CD4-positive, alpha-beta T cell treated with Interleukin-21 for 1 hour (primary cell): ENCODE results near the gene ZNF462.

Experiments
- DNase-seq: peaks from one replicate; pipeline ENCODE4 v3.0.0-alpha.2; 2020

Gene ZNF462

GRCh38 chr9:106929471-106930177 lies 66.7 kb downstream of the ZNF462 start:
- DNase-seq, result no peak

GRCh38 chr9:106930477-106930876 lies 67.5 kb downstream of the ZNF462 start:
- DNase-seq, result no peak

- DNase-seq, result no peak
Observed at GRCh38 chr9:106931466-106931865, 68.5 kb downstream of the ZNF462 start.

GRCh38 chr9:106932178-106932577 lies 69.2 kb downstream of the ZNF462 start:
- no peak for DNase-seq

DNA sequence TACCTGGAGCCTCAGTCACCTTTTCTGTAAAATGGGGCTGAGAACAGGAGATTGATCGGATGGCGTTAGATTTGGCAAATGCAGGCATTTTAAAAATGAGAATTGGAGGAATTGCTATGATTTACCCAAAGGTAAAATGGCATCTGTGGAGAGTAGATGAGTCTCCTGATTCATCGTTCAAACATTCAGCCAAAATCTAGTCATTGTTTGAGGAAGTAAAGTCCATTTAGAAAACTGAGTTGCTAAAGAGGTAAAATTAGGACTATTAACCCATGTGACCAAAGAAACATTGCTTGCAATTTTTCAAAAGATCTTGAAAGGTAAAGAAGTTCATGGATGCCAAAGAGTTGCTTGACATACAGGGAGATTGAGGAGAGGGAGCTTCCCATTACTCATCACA lies 69.7 kb downstream of the ZNF462 start:
- no peak for DNase-seq

- no peak for DNase-seq
Observed at GRCh38 chr9:106933470-106933869, 70.5 kb downstream of the ZNF462 start.

DNA sequence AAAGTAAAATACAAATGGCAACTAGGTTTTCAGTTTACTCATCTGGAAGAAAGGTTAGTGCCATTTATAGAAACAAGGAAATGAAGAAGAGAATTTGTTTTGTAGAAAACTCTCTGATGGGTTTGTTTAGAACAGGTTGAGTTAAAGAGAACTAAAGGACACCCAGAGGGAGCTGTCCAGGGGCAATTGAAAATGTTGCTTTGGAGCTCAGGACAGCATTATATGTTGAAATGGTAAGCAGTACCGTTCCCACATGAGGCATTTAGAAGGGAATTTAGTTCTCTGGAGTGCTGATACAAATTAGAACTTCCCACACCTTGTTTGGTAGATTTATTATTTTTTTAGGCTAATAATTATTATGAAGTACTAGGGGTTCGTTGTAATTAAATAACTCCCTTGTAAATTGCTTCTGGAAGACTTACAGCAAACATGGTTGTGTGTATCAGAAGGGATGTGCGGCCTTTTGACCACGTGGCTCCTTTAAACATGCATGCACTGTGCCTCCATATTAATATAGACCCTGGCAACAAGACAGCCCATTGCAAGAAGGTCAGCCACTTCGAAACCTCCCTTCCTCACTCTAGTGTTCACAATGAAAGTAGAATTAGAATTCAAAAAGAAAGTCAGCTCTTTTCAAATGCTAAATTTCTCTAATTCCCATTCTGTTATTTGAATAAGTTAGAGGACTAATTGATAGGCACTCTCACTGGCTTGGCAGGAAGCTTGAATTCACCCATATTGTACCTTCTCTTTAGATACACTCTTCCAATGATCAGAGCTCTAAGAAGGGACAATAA lies 71.7 kb downstream of the ZNF462 start:
- DNase-seq, result no peak

DNA sequence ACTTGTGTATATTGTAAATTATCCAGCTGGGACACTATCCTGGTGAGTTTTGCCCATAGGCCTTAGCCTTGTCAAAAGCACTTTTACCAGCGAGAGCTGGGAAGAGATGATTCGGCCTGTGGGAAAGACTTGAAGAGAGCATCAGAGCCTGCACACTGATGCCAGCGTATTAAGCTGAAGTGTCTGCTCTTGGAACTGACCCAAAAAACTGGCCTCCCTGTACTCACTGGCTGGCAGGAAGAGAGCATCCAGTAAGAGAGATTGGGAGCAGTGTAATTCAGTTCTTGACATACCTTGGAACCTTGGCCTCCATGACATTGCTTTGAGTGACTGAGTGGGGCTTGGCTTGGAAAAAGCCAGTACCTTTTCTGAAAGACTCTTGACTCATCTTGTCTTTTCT lies 73.7 kb downstream of the ZNF462 start:
- DNase-seq, result no peak

DNA sequence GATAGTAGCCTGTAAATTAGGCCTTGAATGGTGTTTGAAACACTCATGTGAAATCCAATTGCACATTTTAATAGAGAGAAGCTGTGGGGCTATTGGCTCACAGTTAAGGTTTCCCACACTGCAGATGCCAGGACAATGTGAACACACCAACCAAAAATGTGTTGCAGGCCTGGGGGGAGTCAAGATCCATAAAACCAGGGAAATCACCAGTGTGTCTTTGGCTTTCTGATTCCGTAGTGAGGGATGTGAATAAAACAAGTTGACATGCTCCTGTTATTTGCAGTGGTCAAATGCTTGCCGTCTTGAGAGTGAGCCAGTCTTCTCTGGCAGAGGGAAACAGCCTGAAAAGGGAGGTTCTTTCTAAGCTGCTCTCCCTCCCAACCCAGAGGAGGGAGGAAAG lies 79.0 kb downstream of the ZNF462 start:
- DNase-seq, result no peak

GRCh38 chr9:106945727-106946660 lies 83.0 kb downstream of the ZNF462 start:
- DNase-seq, result no peak

DNA sequence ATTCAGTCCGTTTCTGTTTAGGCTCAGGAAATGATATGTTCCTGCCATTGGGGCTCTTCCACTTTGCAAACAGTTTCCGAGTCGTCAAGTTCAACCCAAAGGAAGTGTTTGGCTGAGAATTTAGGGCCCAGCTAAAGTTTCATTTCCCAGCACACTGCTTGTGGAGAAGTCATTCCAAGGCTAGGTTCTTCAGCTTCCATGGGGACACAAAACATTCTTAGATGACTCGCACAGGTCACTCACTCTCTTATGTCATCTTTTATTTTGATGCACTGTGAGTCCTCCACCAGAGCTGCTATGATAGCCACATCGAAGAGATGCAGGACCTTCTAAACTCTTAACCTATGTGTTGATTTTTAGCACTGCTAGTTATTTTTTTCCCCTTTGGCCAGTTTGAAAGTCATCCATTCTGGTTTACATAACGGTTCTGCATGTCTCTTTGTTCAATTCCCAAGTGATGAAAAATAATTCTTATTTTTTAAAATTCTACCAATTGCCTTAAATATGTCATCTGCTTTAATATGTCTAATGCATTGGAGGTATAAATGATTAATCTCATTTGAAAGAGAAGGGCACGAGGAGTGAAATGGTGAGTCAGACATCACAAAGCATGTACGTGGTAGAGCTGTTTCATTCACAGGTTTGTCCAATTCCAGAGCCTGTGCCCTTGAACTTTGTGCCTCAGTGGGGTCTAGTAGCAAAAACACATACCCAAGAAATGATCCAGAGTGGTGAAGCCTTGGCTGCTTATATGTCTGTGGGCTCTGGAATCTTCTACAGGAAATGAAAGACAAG lies 84.3 kb downstream of the ZNF462 start:
- DNase-seq, result no peak

- DNase-seq, result no peak
Observed at GRCh38 chr9:106953174-106953573, 90.2 kb downstream of the ZNF462 start.

DNA sequence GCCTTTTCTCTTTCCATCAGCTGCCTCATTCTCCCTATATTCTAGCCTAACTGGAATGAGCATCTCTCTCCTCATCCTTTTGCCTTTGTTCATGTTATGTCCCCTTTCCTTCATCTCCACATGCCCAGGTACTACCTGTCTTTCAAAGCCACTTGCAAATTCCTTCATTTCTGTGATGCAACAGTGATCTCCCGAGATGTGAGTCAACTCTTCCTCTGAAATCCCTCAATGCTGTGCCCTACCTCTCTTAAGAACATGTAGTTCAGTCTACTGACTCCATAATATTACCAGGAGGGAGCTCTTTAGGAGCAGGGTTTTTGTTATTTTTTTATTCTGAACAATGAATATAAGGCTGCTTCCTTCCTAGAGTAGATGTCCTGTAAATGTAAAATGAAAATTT lies 91.6 kb downstream of the ZNF462 start:
- no peak for DNase-seq

- no peak for DNase-seq
Observed at GRCh38 chr9:106954974-106955850, 92.2 kb downstream of the ZNF462 start.

DNA sequence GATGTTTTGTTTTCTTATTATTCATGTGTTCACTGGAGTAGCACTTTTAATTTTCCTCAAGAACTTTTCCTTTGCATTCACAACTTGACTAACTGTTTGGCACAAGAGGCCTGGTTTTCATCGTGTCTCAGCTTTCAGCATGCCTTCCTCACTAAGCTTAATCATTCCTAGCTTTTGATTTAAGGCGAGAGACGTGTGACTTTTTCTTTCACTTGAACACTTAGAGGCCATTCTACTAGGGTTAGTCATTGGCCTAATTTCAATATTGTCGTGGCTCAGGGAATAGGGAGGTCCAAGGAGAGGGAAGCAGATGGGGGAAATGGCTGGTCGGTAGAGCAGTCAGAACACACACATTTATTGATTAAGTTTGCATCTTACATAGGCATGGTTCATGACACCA lies 94.0 kb downstream of the ZNF462 start:
- no peak for DNase-seq

- DNase-seq, result no peak
Observed at GRCh38 chr9:106958955-106959657, 96.1 kb downstream of the ZNF462 start.

DNA sequence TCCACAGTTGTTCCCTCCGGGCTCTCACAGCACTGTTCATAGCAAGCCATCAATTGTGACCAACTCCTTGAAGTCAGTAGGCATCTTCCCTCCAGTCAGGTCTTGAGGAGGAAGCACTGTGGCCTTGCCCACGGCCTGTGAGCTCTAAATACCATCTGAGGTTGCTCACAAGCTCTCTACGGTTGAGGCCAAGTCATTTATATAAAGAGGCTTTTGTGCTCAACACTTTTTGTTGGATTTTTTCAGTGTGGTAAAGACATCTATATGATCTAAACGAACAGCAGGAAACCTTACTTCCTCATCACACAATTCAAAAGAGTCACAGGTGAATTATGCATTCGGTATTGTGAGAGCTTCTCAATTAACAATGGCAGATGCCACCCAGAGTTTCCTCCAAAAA lies 97.3 kb downstream of the ZNF462 start:
- DNase-seq, result no peak

DNA sequence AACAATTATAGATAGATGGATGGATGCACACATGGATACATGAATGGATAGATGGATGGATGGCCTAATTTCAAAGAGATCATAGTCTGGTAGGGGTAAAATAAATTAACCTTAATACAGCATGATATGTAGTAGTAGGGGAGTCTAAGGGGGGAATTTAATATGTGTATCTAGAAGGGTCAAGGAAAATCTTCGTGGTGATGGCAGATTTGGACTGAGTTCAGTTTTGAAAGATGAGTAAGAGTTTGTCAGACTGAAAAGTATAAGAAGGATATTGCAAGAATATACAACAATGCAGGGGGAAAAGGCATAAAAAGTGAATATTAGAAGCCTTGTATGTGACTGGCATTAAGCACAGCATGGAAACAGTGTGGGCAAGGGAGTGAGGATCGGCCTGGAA lies 98.7 kb downstream of the ZNF462 start:
- DNase-seq, result no peak

DNA sequence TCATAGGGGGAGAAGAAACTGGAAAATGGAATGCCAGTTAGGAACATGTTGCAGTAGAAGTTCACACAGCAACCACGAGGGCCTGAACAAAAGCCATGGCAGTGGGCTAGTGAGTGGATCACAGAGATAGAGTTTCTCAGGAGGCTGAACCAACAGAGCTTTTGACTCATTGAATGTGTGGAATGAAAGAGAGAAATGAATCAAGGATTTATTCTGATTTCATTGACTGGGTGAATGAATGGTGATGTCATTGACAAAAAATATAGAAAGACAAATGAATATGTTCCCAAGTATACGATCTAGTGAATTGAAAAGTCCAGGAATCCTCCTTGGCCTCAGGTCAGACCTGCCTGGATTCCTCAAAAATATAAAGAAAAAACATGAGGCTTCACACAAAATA lies 99.2 kb downstream of the ZNF462 start:
- no peak for DNase-seq

- DNase-seq, result no peak
Observed at GRCh38 chr9:106962615-106963363, 99.8 kb downstream of the ZNF462 start.
